GM12872 (cell line): ENCODE data around the gene ADAMTSL1.

Experiments used
- CTCF ChIP-seq: IDR thresholded peaks from 3 replicates; pipeline ENCODE4 v1.5.1; 2011; ENCODE audit warnings: low read depth, mild to moderate bottlenecking, low read length, moderate library complexity; ENCODE audit not compliant: insufficient read depth

The ADAMTSL1 gene

GRCh38 chr9:18869725-18870124 is 395.8 kb downstream of the ADAMTSL1 start:
- TF ChIP-seq CTCF: no peak

GRCh38 chr9:18874069-18874468 is 400.1 kb downstream of the ADAMTSL1 start:
- no peak for TF ChIP-seq CTCF

GRCh38 chr9:18877984-18878383 is 404.0 kb downstream of the ADAMTSL1 start:
- no peak for TF ChIP-seq CTCF

- no peak for TF ChIP-seq CTCF
Measured at GRCh38 chr9:18881758-18882157, 407.8 kb downstream of the ADAMTSL1 start.

GRCh38 chr9:18887546-18887945 is 413.6 kb downstream of the ADAMTSL1 start:
- no peak for TF ChIP-seq CTCF

- TF ChIP-seq CTCF: no peak
Measured at GRCh38 chr9:18888290-18888689, 414.3 kb downstream of the ADAMTSL1 start.

GRCh38 chr9:18889550-18889949 is 415.6 kb downstream of the ADAMTSL1 start:
- no peak for TF ChIP-seq CTCF

- TF ChIP-seq CTCF: no peak
Measured at GRCh38 chr9:18890372-18890771, 416.4 kb downstream of the ADAMTSL1 start.
